Mesothelial cell of epicardium (in vitro differentiated cells): ENCODE results near the gene GPRC6A. TPM values are rescaled to one million over a fixed set of nuclear protein-coding genes. Genes with fewer than 3 reads are reported as not detected.

ENCODE experiments used
- DNase-seq, 2 experiments: peaks; one replicate each; pipeline ENCODE4 v3.0.0; 2021; ENCODE audit warnings: low spot score in 2 of 2; ENCODE audit not compliant: unreplicated experiment in 2 of 2
- H3K27ac Mint-ChIP-seq: 2 replicates; pipeline ENCODE4 v1.8.0; 2021; ENCODE audit warnings: mixed read lengths
- H3K27me3 Mint-ChIP-seq: 2 replicates; pipeline ENCODE4 v1.8.0; 2021; ENCODE audit warnings: low read depth, mixed read lengths
- H3K36me3 Mint-ChIP-seq: 2 replicates; pipeline ENCODE4 v1.8.0; 2021; ENCODE audit warnings: mixed read lengths
- H3K4me1 Mint-ChIP-seq: 2 replicates; pipeline ENCODE4 v1.8.0; 2021; ENCODE audit warnings: mixed read lengths
- H3K4me3 Mint-ChIP-seq: 2 replicates; pipeline ENCODE4 v1.8.0; 2021; ENCODE audit warnings: mild to moderate bottlenecking, moderate library complexity, mixed read lengths
- H3K9me3 Mint-ChIP-seq: 2 replicates; pipeline ENCODE4 v1.8.0; 2021; ENCODE audit warnings: mixed read lengths
- total RNA-seq: library from RNA; stranded (reverse); gene quantifications from 3 replicates; pipeline ENCODE4 v1.2.1, GENCODE V29; 2021
- TF ChIP-seq, protein P1 (sequence below): fragments of 200-600 bp; sonication (generic); IDR thresholded peaks from one replicate; pipeline ENCODE4 v1.5.0; 2021; ENCODE audit warnings: antibody characterized with exemption; ENCODE audit not compliant: unreplicated experiment

GPRC6A gene
- total RNA-seq, 1 donor from 2014 or later, result 0.18 TPM

GRCh38 chr6:116866281-116866871 lies 37.5 kb upstream of the GPRC6A start:
- Mint-ChIP-seq H3K27me3 (no peaks in the 10 kb centered on the region), H3K9me3 (peaks cover 7% of the 10 kb centered on the region), H3K4me1 (no peaks in the 10 kb centered on the region), H3K4me3 (no peak overlapping the region), H3K36me3 (no peaks in the 10 kb centered on the region), H3K27ac (no peak overlapping the region)
- DNase-seq, result no peak
- TF ChIP-seq, protein P1, sequence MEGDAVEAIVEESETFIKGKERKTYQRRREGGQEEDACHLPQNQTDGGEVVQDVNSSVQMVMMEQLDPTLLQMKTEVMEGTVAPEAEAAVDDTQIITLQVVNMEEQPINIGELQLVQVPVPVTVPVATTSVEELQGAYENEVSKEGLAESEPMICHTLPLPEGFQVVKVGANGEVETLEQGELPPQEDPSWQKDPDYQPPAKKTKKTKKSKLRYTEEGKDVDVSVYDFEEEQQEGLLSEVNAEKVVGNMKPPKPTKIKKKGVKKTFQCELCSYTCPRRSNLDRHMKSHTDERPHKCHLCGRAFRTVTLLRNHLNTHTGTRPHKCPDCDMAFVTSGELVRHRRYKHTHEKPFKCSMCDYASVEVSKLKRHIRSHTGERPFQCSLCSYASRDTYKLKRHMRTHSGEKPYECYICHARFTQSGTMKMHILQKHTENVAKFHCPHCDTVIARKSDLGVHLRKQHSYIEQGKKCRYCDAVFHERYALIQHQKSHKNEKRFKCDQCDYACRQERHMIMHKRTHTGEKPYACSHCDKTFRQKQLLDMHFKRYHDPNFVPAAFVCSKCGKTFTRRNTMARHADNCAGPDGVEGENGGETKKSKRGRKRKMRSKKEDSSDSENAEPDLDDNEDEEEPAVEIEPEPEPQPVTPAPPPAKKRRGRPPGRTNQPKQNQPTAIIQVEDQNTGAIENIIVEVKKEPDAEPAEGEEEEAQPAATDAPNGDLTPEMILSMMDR, result no peak

GRCh38 chr6:116859264-116859663 lies 30.4 kb upstream of the GPRC6A start:
- TF ChIP-seq, protein P1, result no peak
- no peaks in the 10 kb centered on the region for H3K27me3 Mint-ChIP-seq
- no peak for DNase-seq
- no peak overlapping the region for H3K27ac Mint-ChIP-seq
- H3K4me1 Mint-ChIP-seq, result no peaks in the 10 kb centered on the region
- no peak overlapping the region for H3K4me3 Mint-ChIP-seq
- no peaks in the 10 kb centered on the region for H3K36me3 Mint-ChIP-seq
- H3K9me3 Mint-ChIP-seq, result peaks cover 34% of the 10 kb centered on the region

GRCh38 chr6:116858060-116858459 lies 29.2 kb upstream of the GPRC6A start:
- H3K27ac Mint-ChIP-seq, result no peak overlapping the region
- no peaks in the 10 kb centered on the region for H3K4me1 Mint-ChIP-seq
- H3K4me3 Mint-ChIP-seq, result no peak overlapping the region
- no peak for DNase-seq
- H3K27me3 Mint-ChIP-seq, result no peaks in the 10 kb centered on the region
- peaks cover 45% of the 10 kb centered on the region for H3K9me3 Mint-ChIP-seq
- TF ChIP-seq, protein P1, result no peak
- H3K36me3 Mint-ChIP-seq, result no peaks in the 10 kb centered on the region

DNA sequence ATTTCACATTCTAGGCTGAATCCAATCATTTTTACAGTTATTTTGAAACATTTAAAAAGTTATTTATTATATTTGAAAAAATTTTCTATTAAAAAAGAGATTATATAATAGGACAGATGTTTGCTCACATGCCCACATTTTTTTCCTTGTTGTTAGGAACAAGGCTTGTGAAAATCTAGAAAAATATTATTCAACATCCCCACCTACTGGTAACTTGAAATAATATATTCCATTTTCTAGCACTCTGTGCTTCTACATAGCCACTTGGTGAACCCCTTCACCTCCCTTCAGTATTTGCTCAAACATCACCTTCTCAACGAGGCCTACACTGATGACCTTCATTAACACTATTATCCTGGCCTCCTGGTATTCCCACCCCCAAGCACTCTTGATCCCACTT lies 18.3 kb upstream of the GPRC6A start:
- DNase-seq, result no peak
- Mint-ChIP-seq H3K36me3 (no peaks in the 10 kb centered on the region), H3K27ac (no peak overlapping the region), H3K4me1 (peaks cover 6% of the 10 kb centered on the region), H3K27me3 (peaks cover 18% of the 10 kb centered on the region), H3K4me3 (no peak overlapping the region), H3K9me3 (peaks cover 16% of the 10 kb centered on the region)
- TF ChIP-seq, protein P1, result peak; percentile 53

- Mint-ChIP-seq H3K36me3 (no peaks in the 10 kb centered on the region), H3K4me1 (peaks cover 6% of the 10 kb centered on the region), H3K9me3 (peaks cover 11% of the 10 kb centered on the region), H3K27me3 (peaks cover 2% of the 10 kb centered on the region), H3K27ac (peak overlapping the region; percentile 47), H3K4me3 (no peak overlapping the region)
- no peak for DNase-seq
- TF ChIP-seq, protein P1, result no peak
Measured at GRCh38 chr6:116842459-116842858, 13.6 kb upstream of the GPRC6A start.

DNA sequence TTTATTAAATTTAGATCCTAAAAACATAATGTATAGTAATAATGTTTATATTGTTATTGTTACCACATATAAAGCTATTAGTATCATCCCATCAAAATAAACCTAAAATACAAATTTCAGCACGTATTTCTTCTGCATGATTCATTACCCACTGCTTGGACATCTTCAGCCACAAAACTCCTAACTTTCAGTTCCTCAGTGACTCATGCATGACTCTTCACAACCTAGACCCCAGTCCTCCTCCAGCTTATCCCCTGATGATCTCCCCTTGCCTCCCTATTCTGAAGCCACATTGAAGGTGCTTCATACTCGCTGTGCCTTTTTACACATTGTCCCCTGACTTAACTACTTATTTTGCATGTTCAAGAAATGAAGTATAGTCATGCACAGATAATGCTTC lies 11.2 kb upstream of the GPRC6A start:
- Mint-ChIP-seq H3K4me1 (peaks cover 6% of the 10 kb centered on the region), H3K36me3 (no peaks in the 10 kb centered on the region), H3K27ac (no peak overlapping the region), H3K9me3 (peaks cover 8% of the 10 kb centered on the region), H3K4me3 (no peak overlapping the region), H3K27me3 (peaks cover 8% of the 10 kb centered on the region)
- DNase-seq, result no peak
- TF ChIP-seq, protein P1, result no peak
